ENCODE measurements around the gene ARHGAP18. TPM values are rescaled to one million over a fixed set of nuclear protein-coding genes. Genes with fewer than 3 reads are reported as not detected.

The ARHGAP18 gene
- total RNA-seq, 1 experiment from 2014 or later, result 64.5 TPM

DNA sequence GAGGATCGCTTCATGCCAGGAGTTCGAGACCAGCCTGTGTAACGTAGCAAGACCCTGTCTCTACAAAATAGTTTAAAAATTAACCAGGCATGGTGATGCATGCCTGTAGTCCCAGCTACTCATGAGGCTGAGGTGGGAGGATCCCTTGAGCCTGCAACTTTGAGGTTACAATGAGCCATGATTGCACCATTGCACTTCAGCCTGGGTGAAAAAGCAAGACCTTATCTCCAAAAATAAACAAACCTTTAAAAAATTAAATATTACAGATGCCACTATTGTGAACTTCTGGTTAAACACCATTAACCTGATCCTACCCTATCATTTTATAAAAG lies 116.8 kb downstream of the ARHGAP18 start:
- H3K27ac Mint-ChIP-seq (ENCODE audit: unreplicated experiment), result no peak overlapping the region
- DNase-seq, result no peak
- H3K9me3 Mint-ChIP-seq (ENCODE audit: low read depth, unreplicated experiment), result no peaks in the 10 kb centered on the region
- CTCF ChIA-PET, result no interaction called here
- H3K4me1 Mint-ChIP-seq (ENCODE audit: low read depth, unreplicated experiment), result no peaks in the 10 kb centered on the region
- no TSS peak for BruUV-seq (replicated peaks)
- H3K36me3 Mint-ChIP-seq (ENCODE audit: insufficient read depth, unreplicated experiment), result peaks cover 34% of the 10 kb centered on the region
- H3K4me3 Mint-ChIP-seq (ENCODE audit: low read depth, unreplicated experiment), result no peak overlapping the region
- intact Hi-C loops (cut with micrococcal nuclease; ENCODE audit: unreplicated experiment), result loop anchor here (10.0 kb wide), 2 partner anchors 342 to 432 kb away; no protein-coding TSS in a partner anchor
- no peaks in the 10 kb centered on the region for H3K27me3 Mint-ChIP-seq (ENCODE audit: unreplicated experiment)
- TF ChIP-seq CTCF (IDR thresholded peaks at IDR 0.05; ENCODE audit: unreplicated experiment), result no peak

GRCh38 chr6:129592516-129593232 lies 117.3 kb downstream of the ARHGAP18 start:
- CTCF ChIA-PET, result no interaction called here
- Mint-ChIP-seq H3K36me3 (ENCODE audit: insufficient read depth, unreplicated experiment) (peaks cover 39% of the 10 kb centered on the region), H3K27me3 (ENCODE audit: unreplicated experiment) (no peaks in the 10 kb centered on the region), H3K9me3 (ENCODE audit: low read depth, unreplicated experiment) (no peaks in the 10 kb centered on the region), H3K4me1 (ENCODE audit: low read depth, unreplicated experiment) (no peaks in the 10 kb centered on the region), H3K4me3 (ENCODE audit: low read depth, unreplicated experiment) (no peak overlapping the region), H3K27ac (ENCODE audit: unreplicated experiment) (no peak overlapping the region)
- intact Hi-C loops (cut with micrococcal nuclease; ENCODE audit: unreplicated experiment), result loop anchor here (10.0 kb wide), 2 partner anchors 342 to 432 kb away; no protein-coding TSS in a partner anchor
- no peak for DNase-seq
- BruUV-seq (replicated peaks), result no TSS peak
- TF ChIP-seq CTCF (IDR thresholded peaks at IDR 0.05; ENCODE audit: unreplicated experiment), result no peak

GRCh38 chr6:129590408-129591022 lies 119.5 kb downstream of the ARHGAP18 start:
- CTCF ChIA-PET, result interaction anchor here (0.6 kb wide), 1 partner anchor 431 kb away, joined by 3 read pairs; no protein-coding TSS in a partner anchor
- H3K27me3 Mint-ChIP-seq (ENCODE audit: unreplicated experiment), result no peaks in the 10 kb centered on the region
- H3K4me3 Mint-ChIP-seq (ENCODE audit: low read depth, unreplicated experiment), result no peak overlapping the region
- BruUV-seq (replicated peaks), result no TSS peak
- no peak for DNase-seq
- no peaks in the 10 kb centered on the region for H3K4me1 Mint-ChIP-seq (ENCODE audit: low read depth, unreplicated experiment)
- intact Hi-C loops (cut with micrococcal nuclease; ENCODE audit: unreplicated experiment), result loop anchor here (10.0 kb wide), 2 partner anchors 344 to 434 kb away; no protein-coding TSS in a partner anchor
- no peak for TF ChIP-seq CTCF (IDR thresholded peaks at IDR 0.05; ENCODE audit: unreplicated experiment)
- no peaks in the 10 kb centered on the region for H3K9me3 Mint-ChIP-seq (ENCODE audit: low read depth, unreplicated experiment)
- no peak overlapping the region for H3K27ac Mint-ChIP-seq (ENCODE audit: unreplicated experiment)
- peaks cover 35% of the 10 kb centered on the region for H3K36me3 Mint-ChIP-seq (ENCODE audit: insufficient read depth, unreplicated experiment)

GRCh38 chr6:129586815-129587214 lies 123.2 kb downstream of the ARHGAP18 start:
- no TSS peak for BruUV-seq (replicated peaks)
- no peaks in the 10 kb centered on the region for H3K27me3 Mint-ChIP-seq (ENCODE audit: unreplicated experiment)
- no peak for DNase-seq
- peaks cover 30% of the 10 kb centered on the region for H3K36me3 Mint-ChIP-seq (ENCODE audit: insufficient read depth, unreplicated experiment)
- H3K27ac Mint-ChIP-seq (ENCODE audit: unreplicated experiment), result no peak overlapping the region
- intact Hi-C loops (cut with micrococcal nuclease; ENCODE audit: unreplicated experiment), result no loop called here
- H3K4me3 Mint-ChIP-seq (ENCODE audit: low read depth, unreplicated experiment), result no peak overlapping the region
- CTCF ChIA-PET, result no interaction called here
- H3K9me3 Mint-ChIP-seq (ENCODE audit: low read depth, unreplicated experiment), result no peaks in the 10 kb centered on the region
- no peaks in the 10 kb centered on the region for H3K4me1 Mint-ChIP-seq (ENCODE audit: low read depth, unreplicated experiment)
- no peak for TF ChIP-seq CTCF (IDR thresholded peaks at IDR 0.05; ENCODE audit: unreplicated experiment)
